ENCODE data around the gene THBS4.
"Not testable (repeated sequence)": the region's sequence is repeated elsewhere in the genome, so short reads cannot be mapped to it uniquely, and the experiment has no call there.

Gene THBS4

DNA sequence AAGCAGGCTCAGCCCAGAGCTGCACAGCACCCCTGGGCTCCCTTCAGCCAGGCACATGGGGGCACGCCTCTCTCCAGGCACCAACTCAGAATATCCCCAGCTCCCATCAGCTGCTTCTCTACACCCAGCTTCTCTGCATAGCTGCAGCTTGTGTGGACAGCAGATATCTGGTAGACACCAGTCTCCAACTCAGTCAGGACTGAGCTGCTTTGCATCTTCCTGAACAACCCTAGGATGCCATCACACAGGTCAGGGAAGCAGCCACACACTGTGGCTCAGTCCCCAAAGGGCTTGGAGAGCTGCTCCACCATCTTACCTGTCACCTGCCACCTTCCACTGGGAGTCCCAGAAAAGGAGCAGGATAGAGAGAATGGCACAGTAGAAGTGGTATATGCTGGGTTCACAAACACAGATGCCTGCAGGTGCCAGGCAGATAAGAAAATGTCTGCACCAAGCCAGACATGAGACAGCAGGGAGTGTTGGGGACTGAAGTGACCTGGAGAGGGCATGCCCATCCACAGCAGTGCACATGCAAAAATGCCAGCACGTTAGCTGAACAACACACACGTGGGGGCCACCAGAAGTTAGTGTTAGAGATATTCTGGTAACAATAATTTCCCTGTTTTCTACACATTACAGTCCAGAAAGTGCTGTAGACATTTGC lies 42.0 kb downstream of the THBS4 start:
- DNase-seq = no peak

DNA sequence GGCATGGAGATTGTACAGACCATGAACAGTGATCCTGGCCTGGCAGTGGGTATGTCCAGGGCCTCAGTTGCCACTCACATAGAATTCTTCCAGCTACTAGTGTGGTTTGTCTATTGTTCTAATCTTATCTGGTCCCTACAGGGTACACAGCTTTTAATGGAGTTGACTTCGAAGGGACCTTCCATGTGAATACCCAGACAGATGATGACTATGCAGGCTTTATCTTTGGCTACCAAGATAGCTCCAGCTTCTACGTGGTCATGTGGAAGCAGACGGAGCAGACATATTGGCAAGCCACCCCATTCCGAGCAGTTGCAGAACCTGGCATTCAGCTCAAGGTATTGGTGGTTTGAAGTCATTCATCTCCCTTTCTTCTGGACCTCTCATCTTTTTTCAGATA lies 43.8 kb downstream of the THBS4 start:
- no peak for DNase-seq

DNA sequence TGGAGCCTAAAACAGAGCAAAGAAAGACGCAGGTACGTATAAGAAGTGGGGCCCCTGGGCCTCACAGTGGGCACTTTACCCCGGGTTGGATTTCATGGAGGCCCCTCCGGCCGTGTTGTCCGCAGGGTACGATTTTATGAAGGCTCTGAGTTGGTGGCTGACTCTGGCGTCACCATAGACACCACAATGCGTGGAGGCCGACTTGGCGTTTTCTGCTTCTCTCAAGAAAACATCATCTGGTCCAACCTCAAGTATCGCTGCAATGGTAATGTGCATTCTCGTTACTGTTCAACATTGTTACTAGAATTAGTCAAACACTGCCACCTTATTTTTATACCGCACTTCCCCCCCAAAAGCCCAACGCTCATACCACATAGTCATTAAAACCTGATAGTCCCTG lies 47.1 kb downstream of the THBS4 start:
- DNase-seq = no peak

DNA sequence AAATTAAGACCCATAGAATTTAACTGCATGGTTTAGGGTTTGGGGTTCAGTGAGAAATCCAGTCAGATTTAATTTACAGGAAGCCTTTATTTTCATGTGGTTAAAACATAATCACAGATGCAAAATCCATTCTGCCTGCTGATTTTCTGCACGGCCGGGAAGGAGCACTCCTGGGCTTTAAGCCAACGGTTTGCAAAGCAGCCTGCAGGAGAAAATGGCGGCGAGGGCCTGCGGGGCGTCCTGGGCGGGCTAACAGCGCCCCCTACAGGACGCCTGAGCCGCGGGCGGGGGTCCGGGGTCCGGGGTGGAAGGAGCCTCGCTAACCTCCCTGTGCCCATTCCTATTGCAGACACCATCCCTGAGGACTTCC lies 47.6 kb downstream of the THBS4 start:
- DNase-seq = peak; percentile 32

DNA sequence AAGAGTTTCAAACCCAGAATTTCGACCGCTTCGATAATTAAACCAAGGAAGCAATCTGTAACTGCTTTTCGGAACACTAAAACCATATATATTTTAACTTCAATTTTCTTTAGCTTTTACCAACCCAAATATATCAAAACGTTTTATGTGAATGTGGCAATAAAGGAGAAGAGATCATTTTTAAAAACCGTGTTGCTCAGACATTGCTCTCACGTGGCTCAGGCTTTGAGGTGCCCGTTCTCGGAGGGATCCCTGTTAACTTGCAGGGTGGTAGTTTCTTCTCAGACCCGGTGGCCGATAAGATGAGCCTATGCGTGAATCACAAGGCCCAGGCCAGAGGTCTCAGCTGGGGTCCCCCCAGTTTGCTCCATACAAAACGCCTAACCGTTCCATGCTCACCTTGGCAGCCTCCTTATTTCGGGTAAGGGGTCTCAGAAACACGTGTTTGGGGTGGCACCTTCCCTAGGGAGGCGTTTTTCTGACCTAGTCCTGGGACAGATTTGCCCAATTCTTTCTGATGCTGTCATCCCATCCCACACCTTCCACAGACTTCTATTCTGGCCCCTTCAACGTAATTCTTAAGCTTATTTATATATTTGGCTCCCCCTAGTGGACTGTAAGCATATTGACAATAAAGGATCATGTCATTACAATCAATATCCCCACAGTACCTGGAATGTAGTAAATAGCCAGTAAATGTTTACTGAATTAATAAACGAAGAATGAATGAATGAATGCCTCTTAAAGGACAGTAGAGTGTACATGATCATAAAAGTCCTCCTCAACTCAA lies 48.1 kb downstream of the THBS4 start:
- no peak for DNase-seq

DNA sequence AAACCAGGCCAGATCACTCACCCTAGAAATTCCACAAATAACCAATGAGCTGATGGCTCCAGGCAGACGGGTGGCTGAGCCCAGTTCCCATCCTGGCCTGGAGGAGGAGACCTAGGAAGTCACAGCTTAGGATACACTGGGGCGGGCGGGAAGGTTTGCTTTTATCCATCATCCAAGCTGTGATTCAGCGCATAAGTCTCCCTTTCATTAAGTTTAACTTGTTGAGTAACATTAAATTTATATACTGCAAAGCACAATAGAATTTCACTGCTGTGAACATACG lies 55.7 kb downstream of the THBS4 start:
- DNase-seq = no peak

DNA sequence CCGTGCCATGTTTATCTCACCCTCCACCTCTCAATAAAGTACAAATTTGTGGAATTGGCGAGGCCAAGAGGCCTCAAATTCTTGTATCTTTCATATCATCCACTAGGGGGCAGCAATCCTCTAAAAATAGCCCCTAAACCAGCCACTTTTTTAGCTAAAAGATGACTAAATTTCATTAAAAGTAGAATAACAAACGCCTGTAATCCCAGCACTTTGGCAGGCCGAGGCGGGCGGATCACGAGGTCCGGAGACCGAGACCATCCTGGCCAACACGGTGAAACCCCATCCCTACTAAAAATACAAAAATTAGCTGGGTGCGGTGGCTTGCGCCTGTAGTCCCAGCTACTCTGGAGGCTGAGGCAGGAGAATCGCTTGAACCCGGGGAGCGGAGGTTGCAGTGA lies 56.6 kb downstream of the THBS4 start:
- DNase-seq = not testable (repeated sequence)

DNA sequence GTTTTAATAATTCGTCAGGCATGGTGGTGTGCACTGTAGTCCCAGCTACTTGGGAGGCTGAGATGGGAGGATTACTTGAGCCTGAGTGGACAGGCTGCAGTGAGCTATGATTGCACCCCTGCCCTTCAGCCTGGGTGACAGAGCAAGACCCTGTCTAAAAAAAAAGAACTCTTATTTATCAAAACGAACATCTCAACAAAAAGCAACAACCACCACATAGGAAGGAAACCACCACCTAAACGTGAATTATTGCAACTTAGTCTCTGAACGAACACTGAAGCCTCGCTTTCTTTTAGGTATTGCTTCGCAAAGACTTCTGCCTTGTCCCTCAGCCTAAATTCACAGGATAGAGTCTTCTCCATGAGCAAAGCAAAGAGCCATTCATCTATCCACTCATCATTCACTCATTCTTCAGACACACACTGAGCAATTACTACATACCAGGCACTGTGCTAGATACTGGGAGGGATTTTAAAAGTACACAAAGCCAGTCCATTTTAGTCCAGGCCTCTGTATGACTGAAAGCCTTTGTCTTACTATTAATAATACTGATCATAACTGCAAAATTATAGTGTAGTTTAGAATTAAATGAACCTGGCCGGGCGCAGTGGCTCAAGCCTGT lies 57.4 kb downstream of the THBS4 start:
- no peak for DNase-seq

DNA sequence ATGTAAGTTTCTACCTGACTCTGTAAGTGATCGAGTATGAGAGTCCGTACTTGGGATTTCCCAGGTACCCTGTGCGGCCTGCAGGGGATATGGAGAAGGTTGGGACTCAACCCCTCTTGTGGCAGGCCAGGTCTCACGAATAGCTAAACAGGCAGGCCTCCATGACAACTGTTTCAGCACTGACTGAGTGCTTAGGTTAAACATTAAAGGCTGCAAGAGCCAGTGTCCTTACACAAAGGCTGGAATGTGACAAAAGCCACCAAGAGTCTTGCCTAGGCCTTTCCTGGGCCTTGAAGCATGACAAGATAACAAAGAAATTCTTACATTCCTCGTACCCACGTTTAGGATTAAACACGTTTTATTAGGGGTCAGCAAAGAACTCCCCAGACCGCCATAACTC lies 58.6 kb downstream of the THBS4 start:
- no peak for DNase-seq

DNA sequence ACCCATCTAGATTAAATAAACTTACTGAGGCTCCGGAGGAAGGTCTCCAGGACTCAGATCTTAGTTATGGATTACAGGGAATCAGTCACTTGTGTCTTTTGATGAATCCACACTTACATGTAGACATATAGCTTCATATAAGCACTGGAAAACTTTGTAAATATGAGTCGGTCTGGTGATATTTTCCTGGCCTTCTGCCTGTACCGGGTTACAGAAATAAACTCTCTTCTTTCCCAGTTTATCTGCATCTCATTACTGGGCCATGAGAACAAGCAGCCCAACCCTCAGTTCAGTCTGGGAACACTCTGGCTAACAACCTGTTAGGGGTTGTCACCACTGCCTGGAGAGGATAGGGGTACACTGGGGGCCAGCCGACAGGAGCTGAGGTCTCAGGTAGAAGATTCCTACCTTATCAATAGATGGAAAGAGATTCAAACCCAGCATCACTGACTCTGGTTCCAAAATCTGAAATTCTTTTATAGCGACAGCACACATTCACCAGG lies 59.1 kb downstream of the THBS4 start:
- no peak for DNase-seq

DNA sequence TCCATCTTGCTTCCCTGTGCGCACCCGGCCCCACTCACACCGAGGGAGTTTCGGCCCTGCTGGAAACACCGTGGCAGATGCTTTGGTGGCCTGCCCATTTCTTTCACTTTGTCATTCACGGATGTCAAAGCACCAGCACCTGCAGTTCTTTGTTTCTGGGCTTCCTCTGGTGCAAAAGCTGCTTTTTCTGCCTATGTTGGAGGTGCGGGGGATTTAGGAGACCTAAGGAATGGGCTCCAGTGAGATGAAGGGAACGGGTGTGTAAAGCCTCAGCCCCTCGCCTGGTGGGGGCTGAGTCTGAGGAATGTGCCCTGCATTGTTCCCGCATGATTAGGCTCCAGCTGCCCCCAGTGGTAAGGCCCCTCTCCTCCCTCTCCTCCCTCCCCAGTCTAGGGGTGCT lies 62.3 kb downstream of the THBS4 start:
- DNase-seq = no peak

DNA sequence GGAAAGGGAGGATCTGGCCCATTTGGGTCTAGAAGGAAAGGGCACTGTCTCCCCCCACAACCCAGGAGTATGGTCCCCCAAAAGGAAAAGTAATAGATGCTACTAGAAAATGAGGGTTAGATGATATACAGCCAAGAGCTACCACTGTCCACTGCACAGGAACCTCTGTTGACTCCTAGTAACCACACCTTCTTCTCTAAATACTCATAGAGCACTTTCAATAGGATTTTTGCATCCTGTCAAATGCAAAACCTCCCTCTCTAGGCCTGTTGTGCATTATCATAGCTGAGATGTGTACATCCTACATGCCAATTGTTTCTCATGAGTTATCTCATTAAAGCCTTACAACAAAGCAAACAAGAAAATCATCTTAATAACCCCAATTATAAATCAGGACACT lies 66.8 kb downstream of the THBS4 start:
- DNase-seq = no peak

DNA sequence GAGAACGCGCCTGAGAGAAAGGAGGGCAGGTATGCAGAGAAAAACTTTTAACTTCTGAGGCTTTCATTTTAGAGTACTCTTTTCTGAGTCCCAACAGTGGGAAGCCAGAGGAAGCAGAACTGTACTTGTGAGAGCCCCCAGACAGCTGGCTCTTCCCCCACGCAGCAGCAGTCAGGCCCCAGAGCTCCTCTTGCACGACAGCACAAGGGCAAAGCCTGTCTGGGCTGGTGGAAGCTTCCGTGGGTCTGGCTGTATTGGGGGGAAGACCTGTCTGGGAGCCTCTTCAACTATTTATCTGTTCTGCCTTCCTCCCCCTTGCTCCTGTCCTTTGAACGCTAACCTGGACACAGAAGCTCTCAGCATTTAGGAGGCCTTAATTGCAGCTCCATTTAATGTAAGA lies 68.2 kb downstream of the THBS4 start:
- DNase-seq = no peak

DNA sequence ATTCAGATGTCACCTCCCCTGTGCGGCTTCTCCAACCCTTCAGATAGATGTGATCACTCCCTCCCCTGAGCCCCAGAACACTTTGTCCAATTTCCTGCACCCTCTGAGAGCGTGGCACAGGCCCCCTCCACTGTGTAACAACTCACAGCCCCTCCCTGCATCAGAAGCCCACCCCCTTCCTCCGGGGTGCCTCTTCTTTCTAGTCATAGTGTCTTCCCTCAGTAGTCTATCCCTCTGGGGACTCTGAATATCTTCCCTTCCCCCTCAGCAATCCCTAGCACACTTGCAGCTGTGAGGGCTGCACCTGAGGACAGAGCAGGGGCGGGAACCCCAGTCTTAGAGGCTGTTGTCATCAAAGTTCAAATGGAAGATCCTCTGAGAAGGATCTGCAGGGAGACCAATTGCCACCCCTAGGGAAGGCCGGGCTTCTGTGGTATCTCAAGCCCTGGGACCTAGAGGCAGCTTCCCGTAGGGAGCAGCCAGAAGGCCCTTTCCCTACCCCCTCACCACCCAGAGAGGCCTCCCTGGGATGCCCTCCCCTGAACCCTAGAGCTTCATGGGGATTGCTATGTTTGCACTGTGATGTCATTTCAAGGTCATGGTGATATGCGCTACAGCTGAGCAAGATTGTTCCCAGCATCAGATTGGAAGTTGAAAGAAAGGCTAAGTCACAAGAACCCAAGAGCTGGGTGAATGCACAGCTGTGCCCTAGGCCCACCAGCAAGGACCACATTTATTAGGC lies 70.7 kb downstream of the THBS4 start:
- DNase-seq = no peak

DNA sequence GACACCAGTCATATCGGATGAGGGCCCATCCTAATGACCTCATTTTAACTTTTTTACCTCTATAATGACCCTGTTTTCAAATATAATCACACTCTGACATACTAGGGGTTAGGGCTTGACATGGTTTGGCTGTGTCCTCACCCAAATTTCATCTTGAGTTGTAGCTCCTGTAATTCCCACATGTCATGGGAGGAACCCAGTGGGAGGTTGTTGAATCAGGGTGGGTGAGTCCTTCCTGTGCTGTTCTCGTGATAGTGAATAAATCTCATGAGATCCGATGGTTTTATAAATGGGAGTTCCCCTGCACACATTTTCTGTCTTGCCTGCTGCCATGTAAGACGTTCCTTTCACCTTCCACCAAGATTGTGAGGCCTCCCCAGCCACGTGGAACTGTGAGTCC lies 71.8 kb downstream of the THBS4 start:
- no peak for DNase-seq

DNA sequence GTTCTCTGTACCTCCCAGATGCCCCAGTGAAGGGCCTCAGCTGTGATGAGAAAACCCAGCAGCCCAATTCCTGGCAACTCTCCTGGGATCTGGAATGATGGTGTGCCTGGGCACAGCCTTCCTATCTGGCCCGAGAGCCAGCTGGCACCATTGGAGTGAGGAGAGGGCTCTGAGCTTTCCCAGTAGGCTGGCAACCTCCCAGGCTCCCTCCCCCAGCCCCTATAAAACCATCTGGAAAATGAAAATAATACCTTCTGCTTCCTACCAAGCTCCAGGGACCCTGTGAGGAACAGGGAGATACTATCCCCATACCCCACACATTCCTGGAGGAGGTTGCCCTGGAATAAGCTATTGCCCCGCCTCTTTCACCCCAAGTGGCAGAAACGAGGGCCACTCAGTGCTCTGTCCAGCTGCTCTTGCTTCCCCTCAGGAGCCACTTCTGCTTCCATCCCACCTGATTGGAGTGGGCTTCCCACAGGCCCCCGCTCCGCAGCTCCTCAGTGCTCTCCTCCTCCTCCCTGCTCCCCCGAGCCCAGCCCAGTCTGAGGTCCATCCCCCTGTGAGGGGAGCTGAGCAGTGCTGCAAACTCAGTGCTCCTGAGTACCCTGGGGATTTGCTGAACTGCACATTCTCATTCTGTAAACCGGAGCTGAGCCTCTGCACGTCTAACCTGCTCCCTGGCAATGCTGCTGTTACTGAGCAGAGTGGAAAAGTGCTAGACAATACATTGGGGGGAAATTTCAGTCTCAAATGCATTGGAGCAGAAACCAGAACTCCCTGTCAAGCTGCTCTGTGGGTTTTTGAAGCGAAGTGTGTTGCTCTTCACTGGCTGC lies 74.7 kb downstream of the THBS4 start:
- no peak for DNase-seq

DNA sequence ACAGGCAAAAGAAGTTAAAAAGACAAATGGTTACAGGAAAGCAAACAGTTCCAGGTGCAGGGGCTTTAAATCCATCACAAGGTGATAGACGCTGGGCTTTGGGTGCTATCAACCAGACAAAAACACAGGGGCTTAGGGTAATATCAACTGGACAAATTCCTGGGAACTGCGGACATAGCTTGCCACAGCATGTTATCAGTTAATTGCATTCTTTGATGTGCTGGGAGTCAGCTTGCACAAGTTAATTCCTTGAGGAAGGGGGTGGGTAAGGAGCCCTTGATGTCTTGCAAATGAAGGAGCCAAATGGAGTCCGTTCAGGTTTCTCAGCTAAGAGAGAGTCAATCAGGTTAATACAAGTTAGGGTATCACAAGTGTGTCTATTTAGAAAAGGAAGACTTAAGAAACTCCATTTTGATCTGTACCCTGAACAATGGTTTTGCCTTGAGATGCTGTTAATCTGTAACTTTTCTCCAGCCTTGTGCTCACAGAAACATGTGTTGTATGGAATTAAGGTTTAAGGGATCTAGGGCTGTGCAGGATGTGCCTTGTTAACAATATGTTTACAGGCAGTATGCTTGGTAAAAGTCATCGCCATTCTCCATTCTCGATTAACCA lies 76.3 kb downstream of the THBS4 start:
- DNase-seq = not testable (repeated sequence)

DNA sequence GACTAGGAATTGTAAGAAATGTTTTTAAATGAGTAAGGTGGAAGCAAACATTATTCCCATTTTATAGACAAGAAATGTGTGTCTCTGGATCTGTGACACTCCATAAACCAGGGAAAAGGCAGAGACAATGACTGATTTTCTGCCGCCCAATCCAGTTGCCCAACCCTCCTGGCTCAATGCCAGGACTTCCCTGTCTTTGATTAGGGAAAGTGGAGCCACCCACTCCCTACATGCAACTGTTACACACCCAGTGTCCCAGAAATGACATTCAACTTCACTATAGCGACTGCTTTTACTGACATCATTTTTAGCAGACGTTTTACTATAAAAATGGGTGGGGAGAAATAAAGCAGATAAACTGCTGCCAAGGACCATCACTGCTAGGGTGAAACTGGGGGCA lies 79.7 kb downstream of the THBS4 start:
- DNase-seq = no peak

DNA sequence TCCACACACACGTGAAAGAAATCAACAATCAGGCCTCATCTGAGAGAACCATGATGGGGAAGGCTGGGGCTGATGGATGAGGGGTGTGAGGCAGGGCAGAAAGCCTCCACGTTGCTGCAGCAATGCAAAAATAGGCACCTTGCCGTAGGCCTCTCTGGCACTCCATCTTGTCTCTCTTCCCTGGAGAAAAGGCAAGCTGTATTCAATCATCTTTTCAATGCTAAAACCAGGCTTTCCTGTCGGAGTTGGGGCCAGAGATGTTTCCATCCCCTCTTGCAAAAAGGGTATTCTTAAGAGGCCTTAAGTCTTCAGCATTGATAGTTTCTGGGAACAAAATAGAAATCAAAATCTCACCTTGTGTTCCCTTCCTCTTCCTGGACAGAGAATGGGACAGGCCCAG lies 80.9 kb downstream of the THBS4 start:
- DNase-seq = no peak

DNA sequence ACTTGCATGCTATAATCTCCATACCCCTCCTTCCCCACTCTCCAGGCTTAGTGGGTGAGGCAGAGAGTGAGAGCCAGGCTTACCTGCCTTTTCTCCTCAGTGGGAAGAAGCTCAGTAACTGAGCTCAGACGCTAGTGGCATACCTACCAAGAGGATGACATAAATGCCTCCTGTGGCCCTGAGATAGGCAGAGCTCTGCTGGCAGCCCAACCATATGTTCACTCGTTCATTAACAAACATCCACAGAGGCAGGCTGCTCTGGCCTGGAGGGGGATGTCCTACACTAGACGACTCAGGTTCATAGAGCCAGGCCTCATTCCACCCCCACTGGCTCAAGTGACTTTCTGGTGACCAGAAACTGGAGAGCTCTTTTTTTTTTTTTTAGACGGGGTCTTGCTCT lies 81.3 kb downstream of the THBS4 start:
- DNase-seq = no peak

DNA sequence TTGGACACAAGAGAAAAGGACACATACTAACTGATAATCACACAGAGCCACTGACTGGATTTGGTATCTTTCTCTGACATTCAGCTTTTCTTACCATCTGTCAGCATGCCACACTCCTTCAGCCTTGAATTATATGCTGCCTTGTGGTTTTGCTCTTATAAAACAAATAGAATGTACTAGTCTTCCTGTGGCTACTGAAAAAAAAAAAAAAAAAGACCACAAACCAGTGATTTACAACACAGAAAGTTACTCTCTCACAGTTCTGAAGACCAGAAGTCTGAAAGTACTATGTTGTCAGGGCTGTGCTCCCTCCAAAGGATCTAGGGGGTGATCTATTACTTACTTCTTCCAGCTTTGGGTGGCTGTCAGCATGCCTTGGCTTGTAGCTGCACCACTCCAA lies 82.3 kb downstream of the THBS4 start:
- DNase-seq = no peak

DNA sequence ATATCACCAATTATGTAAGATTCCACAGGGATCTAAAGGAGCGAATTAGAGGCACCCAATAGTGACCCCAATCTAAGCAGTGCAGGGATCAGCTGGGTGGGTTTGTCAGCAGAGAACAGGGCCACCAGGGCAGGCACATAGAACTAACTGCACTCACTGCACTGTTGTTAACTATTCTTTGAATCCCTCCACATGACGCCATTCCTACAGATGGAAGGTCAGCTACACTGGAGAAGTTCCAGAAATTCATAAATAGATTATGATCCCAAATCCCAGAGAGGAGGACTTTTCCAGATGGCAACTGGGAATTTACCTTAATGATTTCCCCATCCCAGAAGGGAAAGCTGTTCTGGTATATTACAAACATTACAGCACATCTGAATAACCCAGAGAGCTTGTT lies 84.2 kb downstream of the THBS4 start:
- DNase-seq = no peak
